ENCODE data around the gene CDH4.

DNA sequence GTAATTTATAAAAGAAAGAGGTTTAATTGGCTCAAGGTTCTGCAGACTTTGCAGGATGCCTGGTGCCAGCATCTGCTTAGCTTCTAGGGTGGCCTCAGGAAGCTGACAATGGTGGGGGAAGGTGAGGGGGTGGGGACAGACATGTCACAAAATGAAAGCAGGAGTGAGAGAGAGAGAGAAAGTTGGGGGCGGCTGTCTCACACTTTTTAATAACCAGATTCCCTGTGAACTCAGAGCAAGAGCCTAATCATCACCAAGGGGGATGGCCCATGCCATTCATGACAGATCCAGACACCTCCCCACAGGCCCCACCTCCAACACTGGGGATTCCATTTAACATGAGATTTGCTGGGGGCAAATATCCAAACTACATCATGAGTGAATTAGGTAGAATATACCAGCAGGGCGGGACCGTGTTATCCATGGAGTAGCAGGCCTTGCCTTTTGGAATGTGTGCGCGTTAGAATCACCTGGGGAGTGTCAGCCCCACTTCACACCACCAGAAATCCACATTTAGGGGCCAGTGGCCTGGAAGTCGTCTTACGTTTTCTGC, 258.8 kb downstream of the CDH4 start:
- TF ChIP-seq CTCF (conservative IDR thresholded peaks at IDR 0.05; ENCODE audit: low read depth, low read length) (no peak), POLR2A (IDR thresholded peaks at IDR 0.05; ENCODE audit: low read depth, low read length) (no peak), RCOR1 (IDR thresholded peaks at IDR 0.05; ENCODE audit: insufficient replicate concordance, low read length) (no peak), MXI1 (IDR thresholded peaks at IDR 0.05; ENCODE audit: borderline replicate concordance, low read depth, low read length) (no peak), ELK1 (IDR thresholded peaks at IDR 0.05; ENCODE audit: borderline replicate concordance, low read depth, low read length) (no peak), RAD21 (IDR thresholded peaks at IDR 0.05; ENCODE audit: low read length) (no peak), CEBPB (IDR thresholded peaks at IDR 0.05; ENCODE audit: low read depth, low read length) (no peak), MAZ (IDR thresholded peaks at IDR 0.05; ENCODE audit: borderline replicate concordance, low read depth, low read length) (no peak)
- TF ChIP-seq, protein P1, sequence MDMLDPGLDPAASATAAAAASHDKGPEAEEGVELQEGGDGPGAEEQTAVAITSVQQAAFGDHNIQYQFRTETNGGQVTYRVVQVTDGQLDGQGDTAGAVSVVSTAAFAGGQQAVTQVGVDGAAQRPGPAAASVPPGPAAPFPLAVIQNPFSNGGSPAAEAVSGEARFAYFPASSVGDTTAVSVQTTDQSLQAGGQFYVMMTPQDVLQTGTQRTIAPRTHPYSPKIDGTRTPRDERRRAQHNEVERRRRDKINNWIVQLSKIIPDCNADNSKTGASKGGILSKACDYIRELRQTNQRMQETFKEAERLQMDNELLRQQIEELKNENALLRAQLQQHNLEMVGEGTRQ (IDR thresholded peaks at IDR 0.05; ENCODE audit: low read depth, low read length), result no peak

Data from IMR-90 (cell line).